K562 (cell line): ENCODE results near the gene ZKSCAN5.
"Not testable (repeated sequence)": the region's sequence is repeated elsewhere in the genome, so short reads cannot be mapped to it uniquely, and the experiment has no call there.

ENCODE experiments used
- CTCF ChIP-seq, 3 experiments: IDR thresholded peaks in 2 of 3; conservative IDR thresholded peaks in 1 of 3; 2 replicates each; pipeline ENCODE4 v1.5.1; 2011 to 2012; ENCODE audit warnings: low read length in 3 of 3, mild to moderate bottlenecking in 3 of 3, control low read depth in 2 of 3, improper control_type of control experiment in 1 of 3, inconsistent platforms in 1 of 3, low read depth in 1 of 3, mixed read lengths in 1 of 3, moderate library complexity in 1 of 3; ENCODE audit not compliant: insufficient read depth in 2 of 3
- KLF1 ChIP-seq: fragments of 450-650 bp; IDR thresholded peaks from 2 replicates; pipeline ENCODE4 v1.6.1; 2016; ENCODE audit warnings: missing genetic modification characterization, missing compliant biosample characterization
- NR1H2 ChIP-seq: sonication (generic); formaldehyde crosslinking; IDR thresholded peaks from 2 replicates; pipeline ENCODE4 v1.4.0; 2020; ENCODE audit warnings: mild to moderate bottlenecking, missing genetic modification reagents
- SREBF2 ChIP-seq: sonication (generic); formaldehyde crosslinking; IDR thresholded peaks from 2 replicates; pipeline ENCODE4 v1.4.0; 2020; ENCODE audit warnings: mild to moderate bottlenecking, missing genetic modification reagents

GRCh38 chr7:99545308-99545707 is 40.8 kb downstream of the ZKSCAN5 start:
- TF ChIP-seq CTCF (IDR thresholded peaks at IDR 0.05 in 2 of 3, conservative IDR thresholded peaks at IDR 0.05 in 1 of 3; ENCODE audit: insufficient read depth in 2 of 3, low read depth in 1 of 3, low read length in 3 of 3); NR1H2; SREBF2 (CRISPR knock-in tag); KLF1 (tag): not testable (repeated sequence)
